ENCODE results near the gene GMDS. TPM values are rescaled to one million over a fixed set of nuclear protein-coding genes. Genes with fewer than 3 reads are reported as not detected.

Gene GMDS
- total and polyA plus RNA-seq, 2 of the 13 experiments (the other 11 are each of a cell fraction or from before 2014, with no cell fraction given), result 64.4 to 112 TPM

GRCh38 chr6:2103765-2104523, 141.5 kb downstream of the GMDS start (continued):
- peak; percentile 70 for TF ChIP-seq ATF7 (IDR thresholded peaks at IDR 0.05)
- no peak for TF ChIP-seq ATF7 (CRISPR knock-in tag; IDR thresholded peaks at IDR 0.05)
- TF ChIP-seq NPAS2 (CRISPR knock-in tag; IDR thresholded peaks at IDR 0.05; ENCODE audit: borderline replicate concordance), result no peak
- TF ChIP-seq ZNF7 (CRISPR knock-in tag; IDR thresholded peaks at IDR 0.05), result peak; percentile 26; the same call in 1 of the 2 replicates
- TF ChIP-seq ZNF589 (CRISPR knock-in tag; conservative IDR thresholded peaks at IDR 0.05), result no peak
- TF ChIP-seq ZKSCAN8 (CRISPR knock-in tag; IDR thresholded peaks at IDR 0.05; ENCODE audit: borderline replicate concordance), result no peak
- no peak for TF ChIP-seq ZFP36L2 (CRISPR knock-in tag; IDR thresholded peaks at IDR 0.05)
- TF ChIP-seq ZNF629 (CRISPR knock-in tag; conservative IDR thresholded peaks at IDR 0.05), result no peak

GRCh38 chr6:2102966-2103365, 142.4 kb downstream of the GMDS start:
- FAIRE-seq, result no peak
- WGBS (ENCODE audit: low lambda C conversion rate), result 98% methylated on average over 5 of the region's 5 CpGs
- in situ Hi-C loops (cut with HindIII; ENCODE audit: extremely low pct_ligation_motif_present, low pct_unique_long_range_greater_than_20kb), result no loop called here
- Histone ChIP-seq H3K27me3 (ENCODE audit: control insufficient read depth in 1 of 2, insufficient read depth in 2 of 2, low read length in 2 of 2) (no peaks in the 10 kb centered on the region), H3K4me2 (ENCODE audit: low read depth, low read length) (no peak overlapping the region), H3K4me3 (replicated peaks in 1 of 3; ENCODE audit: insufficient read depth in 1 of 3, low read depth in 2 of 3, low read length in 3 of 3) (no peak overlapping the region), H2AFZ (ENCODE audit: low read length) (no peak overlapping the region), H3K27ac (ENCODE audit: extremely low read length, insufficient read depth, low read length) (no peak overlapping the region), H3K36me3 (replicated peaks in 1 of 2; ENCODE audit: control insufficient read depth in 1 of 2, insufficient read depth in 2 of 2, low read length in 2 of 2) (peaks cover 0 to 17% of the 10 kb centered on the region in 2 experiments; a peak in 3 of 5 replicates), H3K79me2 (ENCODE audit: insufficient read depth, low read length) (peaks cover 13% of the 10 kb centered on the region), H4K20me1 (ENCODE audit: insufficient read depth, low read length) (peaks cover 11% of the 10 kb centered on the region; the same call in 1 of the 2 replicates), H3K9ac (ENCODE audit: insufficient read depth, low read depth, low read length) (no peak overlapping the region), H3K4me1 (ENCODE audit: insufficient read depth, low read length) (peaks cover 5% of the 10 kb centered on the region), H3K9me3 (ENCODE audit: low read length) (no peaks in the 10 kb centered on the region)
- CTCF ChIA-PET (ENCODE audit: low intra/inter-chr PET ratio, low total read pairs), result interaction anchor here (1.9 to 2.0 kb wide), 2 partner anchors 499 to 506 kb away, joined by 7 to 15 read pairs; no protein-coding TSS in a partner anchor
- no TSS peak for BruUV-seq (replicated peaks)
- intact Hi-C loops (cut with micrococcal nuclease; ENCODE audit: unreplicated experiment), result loop anchor here (10.0 kb wide), 2 partner anchors 252 to 308 kb away; no protein-coding TSS in a partner anchor
- no peak for ATAC-seq
- POLR2A ChIA-PET, result no interaction called here
- TF ChIP-seq RBM22 (optimal IDR thresholded peaks at IDR 0.05; ENCODE audit: low read length) (peak; percentile 66), SCMH1 (CRISPR knock-in tag; IDR thresholded peaks at IDR 0.05; ENCODE audit: borderline replicate concordance) (no peak)
- no peak for DNase-seq (ENCODE audit: low spot score)
